Measurements from ENCODE around the gene ITGB8. TPM values are rescaled to one million over a fixed set of nuclear protein-coding genes. Genes with fewer than 3 reads are reported as not detected.

Gene ITGB8
- total RNA-seq, 1 donor from 2014 or later: 19.0 TPM

- no peaks in the 10 kb centered on the region for H3K9me3 Mint-ChIP-seq (ENCODE audit: unreplicated experiment)
- no peak overlapping the region for H3K27ac Mint-ChIP-seq (ENCODE audit: unreplicated experiment)
Observed at GRCh38 chr7:20287317-20287716, 43.4 kb upstream of the ITGB8 start.

GRCh38 chr7:20288036-20288435, 42.7 kb upstream of the ITGB8 start:
- DNase-seq: no peak
- Mint-ChIP-seq H3K9me3 (ENCODE audit: unreplicated experiment) (no peaks in the 10 kb centered on the region), H3K27me3 (ENCODE audit: unreplicated experiment) (no peaks in the 10 kb centered on the region), H3K4me3 (ENCODE audit: unreplicated experiment) (no peak overlapping the region), H3K4me1 (ENCODE audit: low read depth, unreplicated experiment) (no peaks in the 10 kb centered on the region), H3K27ac (ENCODE audit: unreplicated experiment) (no peak overlapping the region), H3K36me3 (ENCODE audit: unreplicated experiment) (no peaks in the 10 kb centered on the region)
- TF ChIP-seq CTCF (IDR thresholded peaks at IDR 0.05; ENCODE audit: partially characterized antibody, unreplicated experiment): no peak

More at GRCh38 chr7:20287317-20287716, 43.4 kb upstream of the ITGB8 start:
- DNase-seq: no peak
- H3K4me3 Mint-ChIP-seq (ENCODE audit: unreplicated experiment): no peak overlapping the region
- H3K36me3 Mint-ChIP-seq (ENCODE audit: unreplicated experiment): no peaks in the 10 kb centered on the region
- H3K27me3 Mint-ChIP-seq (ENCODE audit: unreplicated experiment): no peaks in the 10 kb centered on the region
- no peak for TF ChIP-seq CTCF (IDR thresholded peaks at IDR 0.05; ENCODE audit: partially characterized antibody, unreplicated experiment)
- H3K4me1 Mint-ChIP-seq (ENCODE audit: low read depth, unreplicated experiment): no peaks in the 10 kb centered on the region

DNA sequence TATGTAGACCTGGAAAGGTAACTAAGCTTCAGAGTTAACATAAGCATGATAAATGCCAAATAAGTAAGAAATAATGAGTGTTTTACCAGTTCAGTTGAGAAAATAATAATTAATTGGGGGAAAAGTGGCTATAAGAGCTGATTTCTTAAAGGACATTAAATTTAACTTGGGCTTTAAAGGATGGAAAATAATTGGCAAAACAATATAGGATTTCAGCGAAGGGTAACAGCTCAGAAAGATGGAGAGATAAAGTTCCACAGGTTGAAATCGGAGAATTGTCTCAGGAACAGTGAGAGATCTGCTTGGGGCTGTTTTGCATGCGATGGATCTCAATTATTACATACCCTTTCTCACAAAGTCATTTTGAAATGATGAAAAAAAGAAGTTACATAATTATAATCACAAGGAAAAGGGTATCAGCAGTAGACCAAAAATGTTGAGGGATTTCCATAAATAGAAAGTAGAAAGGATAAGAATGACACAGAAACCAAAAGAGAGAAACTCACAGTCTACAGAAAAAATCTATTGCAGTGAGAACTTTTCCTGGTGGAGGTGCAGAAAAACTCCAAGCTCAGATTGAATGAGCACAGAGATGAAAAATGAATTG, 40.1 kb upstream of the ITGB8 start:
- no peak overlapping the region for H3K27ac Mint-ChIP-seq (ENCODE audit: unreplicated experiment)

GRCh38 chr7:20293336-20293735, 37.4 kb upstream of the ITGB8 start:
- DNase-seq: no peak
- no peak for TF ChIP-seq CTCF (IDR thresholded peaks at IDR 0.05; ENCODE audit: partially characterized antibody, unreplicated experiment)
- Mint-ChIP-seq H3K4me3 (ENCODE audit: unreplicated experiment) (no peak overlapping the region), H3K27ac (ENCODE audit: unreplicated experiment) (no peak overlapping the region), H3K9me3 (ENCODE audit: unreplicated experiment) (peaks cover 2% of the 10 kb centered on the region), H3K4me1 (ENCODE audit: low read depth, unreplicated experiment) (no peaks in the 10 kb centered on the region), H3K27me3 (ENCODE audit: unreplicated experiment) (no peaks in the 10 kb centered on the region), H3K36me3 (ENCODE audit: unreplicated experiment) (no peaks in the 10 kb centered on the region)

More for the DNA sequence above, 40.1 kb upstream of the ITGB8 start:
- no peak for DNase-seq
- no peaks in the 10 kb centered on the region for H3K27me3 Mint-ChIP-seq (ENCODE audit: unreplicated experiment)
- H3K4me1 Mint-ChIP-seq (ENCODE audit: low read depth, unreplicated experiment): no peaks in the 10 kb centered on the region
- no peak for TF ChIP-seq CTCF (IDR thresholded peaks at IDR 0.05; ENCODE audit: partially characterized antibody, unreplicated experiment)
- no peak overlapping the region for H3K4me3 Mint-ChIP-seq (ENCODE audit: unreplicated experiment)
- no peaks in the 10 kb centered on the region for H3K36me3 Mint-ChIP-seq (ENCODE audit: unreplicated experiment)
- peaks cover 2% of the 10 kb centered on the region for H3K9me3 Mint-ChIP-seq (ENCODE audit: unreplicated experiment)

DNA sequence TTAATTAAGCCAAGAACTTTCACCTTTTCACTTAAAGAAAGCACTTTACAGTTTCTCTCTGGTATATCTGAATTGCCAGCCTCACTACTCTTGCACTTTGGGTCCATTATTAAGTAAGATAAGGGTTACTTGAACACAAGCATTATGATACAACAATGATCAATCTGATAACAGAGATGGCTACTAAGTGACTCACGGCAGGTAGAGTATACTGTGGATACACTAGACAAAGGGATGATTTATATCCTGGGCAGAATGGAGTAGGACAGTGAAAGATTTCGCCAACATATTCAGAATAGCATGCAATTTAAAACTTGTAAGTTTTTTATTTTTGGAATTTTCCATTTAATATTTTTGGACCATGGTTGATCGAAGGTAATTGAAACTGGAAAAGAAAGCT, 34.3 kb upstream of the ITGB8 start:
- Mint-ChIP-seq H3K27ac (ENCODE audit: unreplicated experiment) (no peak overlapping the region), H3K9me3 (ENCODE audit: unreplicated experiment) (peaks cover 2% of the 10 kb centered on the region), H3K4me1 (ENCODE audit: low read depth, unreplicated experiment) (no peaks in the 10 kb centered on the region), H3K36me3 (ENCODE audit: unreplicated experiment) (no peaks in the 10 kb centered on the region), H3K27me3 (ENCODE audit: unreplicated experiment) (no peaks in the 10 kb centered on the region), H3K4me3 (ENCODE audit: unreplicated experiment) (no peak overlapping the region)
- DNase-seq: no peak
- TF ChIP-seq CTCF (IDR thresholded peaks at IDR 0.05; ENCODE audit: partially characterized antibody, unreplicated experiment): no peak

Data from glutamatergic neuron (in vitro differentiated cells).